A549 (cell line): Measurements from ENCODE around the gene COBL. TPM values are rescaled to one million over a fixed set of nuclear protein-coding genes. Genes with fewer than 3 reads are reported as not detected.

Source experiments
- ATAC-seq, 2 experiments: fragments of 200-7000 bp in 1 of 2; fragments of >200 bp in 1 of 2; cut with Nextera tagmentation in 1 of 2; cut with Tn5 transposase in 1 of 2; 3 replicates each; pipeline versions ENCODE4 v1.8.0 to v1.9.1; 2018 to 2020; ENCODE audit warnings: mild to moderate bottlenecking in 1 of 2, moderate library complexity in 1 of 2
- CTCF ChIA-PET: fragments of 300-600 bp; sonication (Branson Sonifier 250); formaldehyde crosslinking; extraction: SDS; loops from one replicate; lab custom pipeline; 2021; ENCODE audit warnings: antibody characterized with exemption, inconsistent platforms; lab: Yijun Ruan, JAX
- POLR2A ChIA-PET: fragments of 350-600 bp; formaldehyde crosslinking; extraction: SDS; loops from one replicate; lab custom pipeline; 2021; ENCODE audit warnings: antibody characterized with exemption, inconsistent platforms; lab: Yijun Ruan, JAX
- DNase-seq, 2 experiments: peaks; one replicate each; pipeline versions ENCODE4 v3.0.0 to v3.0.0-alpha.2; 2011 to 2016; ENCODE audit warnings: low read depth in 1 of 2, low spot score in 1 of 2
- FAIRE-seq: peaks from 2 replicates; lab custom pipeline; 2011; peaks lifted over from hg19 to GRCh38; lab: Jason Lieb, UNC
- H3K27ac ChIP-seq, 2 experiments: fragments of >200 bp; sonication (Bioruptor Twin); formaldehyde crosslinking; 3 replicates each; pipeline ENCODE4 v1.5.1; 2016 to 2017
- H3K4me1 ChIP-seq: fragments of >200 bp; sonication (Bioruptor Twin); formaldehyde crosslinking; 3 replicates; pipeline ENCODE4 v1.6.1; 2016
- H3K4me2 ChIP-seq: fragments of >200 bp; sonication (Bioruptor Twin); formaldehyde crosslinking; 3 replicates; pipeline ENCODE4 v1.6.1; 2016
- H3K4me3 ChIP-seq: fragments of >200 bp; sonication (Bioruptor Twin); formaldehyde crosslinking; 3 replicates; pipeline ENCODE4 v1.5.1; 2016
- H3K9me3 ChIP-seq: fragments of >200 bp; sonication (Bioruptor Twin); formaldehyde crosslinking; 3 replicates; pipeline ENCODE4 v1.6.1; 2016
- BHLHE40 ChIP-seq: IDR thresholded peaks from 2 replicates; pipeline ENCODE4 v1.6.1; 2012; ENCODE audit warnings: low read depth, low read length, inconsistent platforms
- CBX2 ChIP-seq: fragments of 200-600 bp; sonication (generic); IDR thresholded peaks from 2 replicates; pipeline ENCODE4 v1.6.1; 2016; ENCODE audit warnings: low read depth, mild to moderate bottlenecking, borderline replicate concordance
- CBX8 ChIP-seq: fragments of 200-600 bp; sonication (generic); IDR thresholded peaks from 2 replicates; pipeline ENCODE4 v1.6.1; 2016
- CEBPB ChIP-seq, 2 experiments: fragments of >200 bp in 1 of 2; sonication (Bioruptor Twin) in 1 of 2; formaldehyde crosslinking in 1 of 2; IDR thresholded peaks; 2 replicates each; pipeline ENCODE4 v1.6.1; 2012 to 2016
- E2F6 ChIP-seq: IDR thresholded peaks from 2 replicates; pipeline ENCODE4 v1.6.1; 2012; ENCODE audit warnings: low read depth, borderline replicate concordance
- EHF ChIP-seq: fragments of 250-450 bp; sonication (Bioruptor Pico); IDR thresholded peaks from 2 replicates; pipeline ENCODE4 v1.5.0; 2020; ENCODE audit warnings: mild to moderate bottlenecking
- ELK1 ChIP-seq: fragments of 150-350 bp; IDR thresholded peaks from 2 replicates; pipeline ENCODE4 v1.6.1; 2014; ENCODE audit warnings: low read depth, mild to moderate bottlenecking, low read length
- FOSL2 ChIP-seq, 2 experiments: fragments of 450-650 bp in 1 of 2; fragments of >200 bp in 1 of 2; sonication (Bioruptor Twin) in 1 of 2; formaldehyde crosslinking; IDR thresholded peaks; 2 replicates each; pipeline versions ENCODE4 v1.5.0 to v1.6.1; 2016 to 2020; ENCODE audit warnings: mild to moderate bottlenecking in 1 of 2, moderate library complexity in 1 of 2
- FOXS1 ChIP-seq: fragments of 250-450 bp; sonication (Bioruptor Pico); IDR thresholded peaks from 2 replicates; pipeline ENCODE4 v1.5.0; 2020; ENCODE audit warnings: mild to moderate bottlenecking, moderate library complexity
- HMGXB4 ChIP-seq: fragments of 250-450 bp; sonication (Bioruptor Pico); IDR thresholded peaks from 2 replicates; pipeline ENCODE4 v1.5.0; 2021; ENCODE audit warnings: mild to moderate bottlenecking, moderate library complexity, borderline replicate concordance
- HOXB13 ChIP-seq: fragments of 250-450 bp; sonication (Bioruptor Pico); IDR thresholded peaks from 2 replicates; pipeline ENCODE4 v1.5.0; 2020; ENCODE audit warnings: low read depth, mild to moderate bottlenecking, moderate library complexity
- KDM1A ChIP-seq: fragments of 200-600 bp; sonication (generic); IDR thresholded peaks from 2 replicates; pipeline ENCODE4 v1.6.1; 2016; ENCODE audit warnings: low read depth, mild to moderate bottlenecking
- MAFK ChIP-seq: fragments of 450-650 bp; IDR thresholded peaks from 2 replicates; pipeline ENCODE4 v1.6.1; 2014; ENCODE audit not compliant: partially characterized antibody
- NFE2L2 ChIP-seq: fragments of 150-350 bp; conservative IDR thresholded peaks from 2 replicates; pipeline ENCODE4 v1.6.1; 2014; ENCODE audit warnings: low read length
- NPAS2 ChIP-seq: fragments of 250-450 bp; sonication (Bioruptor Pico); IDR thresholded peaks from 2 replicates; pipeline ENCODE4 v1.8.0; 2022; ENCODE audit warnings: mild to moderate bottlenecking, moderate library complexity, borderline replicate concordance
- POLR2A ChIP-seq: IDR thresholded peaks from 2 replicates; pipeline ENCODE4 v1.6.1; 2012; ENCODE audit warnings: mild to moderate bottlenecking, low read length
- POLR2AphosphoS2 ChIP-seq: conservative IDR thresholded peaks from 2 replicates; pipeline ENCODE4 v1.6.1; 2012; ENCODE audit warnings: low read length, improper control_type of control experiment, inconsistent platforms
- RARB ChIP-seq: fragments of 250-450 bp; sonication (Bioruptor Pico); IDR thresholded peaks from 2 replicates; pipeline ENCODE4 v1.8.0; 2021; ENCODE audit warnings: mild to moderate bottlenecking, moderate library complexity
- TFCP2L1 ChIP-seq: fragments of 250-450 bp; sonication (Bioruptor Pico); IDR thresholded peaks from 2 replicates; pipeline ENCODE4 v1.5.0; 2021; ENCODE audit warnings: mild to moderate bottlenecking
- TP53 ChIP-seq: fragments of 250-450 bp; sonication (Bioruptor Pico); IDR thresholded peaks from 2 replicates; pipeline ENCODE4 v1.5.0; 2021; ENCODE audit warnings: mild to moderate bottlenecking, moderate library complexity
- ZC3H11A ChIP-seq: fragments of 450-650 bp; IDR thresholded peaks from 2 replicates; pipeline ENCODE4 v1.6.1; 2014; ENCODE audit warnings: antibody characterized with exemption, mild to moderate bottlenecking
- WGBS: methylation state at CpG from one replicate; pipeline ENCODE4 v1.1.6; 2017; ENCODE audit errors: missing lambda C conversion rate; 5-methylcytosine and 5-hydroxymethylcytosine counted together
- polyA plus RNA-seq, 4 experiments: library from polyadenylated mRNA; depleted of rRNA in 3 of 4; stranded (reverse); fragments of >200 nt; fragmentation: RNase III in 1 of 4; extraction: RNeasy Plus Mini Kit Qiagen cat#74134 plus additional on column Dnase treatment in 1 of 4; gene quantifications; 2 replicates in 3 of 4; 3 replicates in 1 of 4; pipeline ENCODE4 v1.2.3, GENCODE V29; 2011 to 2017
- TF ChIP-seq, protein P1 (sequence below): IDR thresholded peaks from 2 replicates; pipeline ENCODE4 v1.6.1; 2012
- TF ChIP-seq, protein P2 (sequence below): fragments of 450-650 bp; IDR thresholded peaks from 2 replicates; pipeline ENCODE4 v1.6.1; 2014; ENCODE audit warnings: antibody characterized with exemption
- TF ChIP-seq, protein P3 (sequence below): fragments of >200 bp; sonication (Bioruptor Twin); formaldehyde crosslinking; IDR thresholded peaks from 3 replicates; pipeline ENCODE4 v1.5.1; 2016

The COBL gene
- polyA plus RNA-seq, 2 of the 4 experiments (the other 2 are of a cell fraction): 1.5 to 7.4 TPM

DNA sequence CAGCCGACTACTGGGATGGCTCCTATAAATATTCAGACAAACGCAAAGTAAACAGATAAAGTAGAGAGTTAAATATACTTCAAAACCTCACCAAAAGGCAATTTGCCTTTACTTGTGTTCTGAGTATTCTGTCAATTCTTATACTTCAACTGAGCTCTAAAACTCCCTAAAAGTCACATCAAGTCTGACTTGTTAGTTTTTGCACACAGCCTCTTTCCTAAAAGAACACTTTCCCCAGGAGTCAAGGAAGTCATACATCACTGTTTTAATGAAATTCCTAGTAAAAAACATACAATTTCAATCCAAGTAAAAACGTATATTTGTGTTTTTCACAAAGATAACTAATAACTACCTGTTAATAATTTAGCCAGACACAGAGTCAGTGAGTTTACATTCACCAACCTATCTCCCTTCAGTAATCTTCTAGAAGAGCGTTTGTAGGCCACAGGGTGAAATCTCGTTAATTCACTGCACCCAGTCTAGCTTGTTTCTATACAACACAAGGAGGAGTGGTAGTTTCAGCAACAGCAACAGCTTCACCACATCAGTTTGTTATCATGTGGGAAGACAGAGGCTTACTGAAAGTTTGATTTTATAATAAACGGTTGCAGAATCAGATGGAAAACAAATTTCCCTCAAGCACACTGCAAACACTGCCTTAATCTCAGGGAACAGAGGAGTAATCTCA is 2.7 kb downstream of the COBL start:
- CTCF ChIA-PET: interaction anchor here (0.7 to 1.3 kb wide), 3 partner anchors 22 to 151 kb away, joined by 3 read pairs; no protein-coding TSS in a partner anchor
- no peak overlapping the region for H3K27ac ChIP-seq
- POLR2A ChIA-PET: no interaction called here
- FAIRE-seq (no peak), ATAC-seq (no peak)
- TF ChIP-seq NPAS2 (CRISPR knock-in tag) (no peak), ELK1 (no peak), CBX8 (no peak), POLR2AphosphoS2 (no peak), MAFK (no peak), ZC3H11A (no peak)
- TF ChIP-seq, protein P1, sequence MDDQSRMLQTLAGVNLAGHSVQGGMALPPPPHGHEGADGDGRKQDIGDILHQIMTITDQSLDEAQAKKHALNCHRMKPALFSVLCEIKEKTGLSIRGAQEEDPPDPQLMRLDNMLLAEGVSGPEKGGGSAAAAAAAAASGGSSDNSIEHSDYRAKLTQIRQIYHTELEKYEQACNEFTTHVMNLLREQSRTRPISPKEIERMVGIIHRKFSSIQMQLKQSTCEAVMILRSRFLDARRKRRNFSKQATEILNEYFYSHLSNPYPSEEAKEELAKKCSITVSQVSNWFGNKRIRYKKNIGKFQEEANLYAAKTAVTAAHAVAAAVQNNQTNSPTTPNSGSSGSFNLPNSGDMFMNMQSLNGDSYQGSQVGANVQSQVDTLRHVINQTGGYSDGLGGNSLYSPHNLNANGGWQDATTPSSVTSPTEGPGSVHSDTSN: no peak
- TF ChIP-seq, all 56 proteins: peak for 0
- H3K4me1 ChIP-seq: peaks cover 9% of the 10 kb centered on the region; the same call in 1 of the 3 replicates
- WGBS: 71% methylated on average over 6 of the region's 6 CpGs
- no peak overlapping the region for H3K4me3 ChIP-seq
- no peak overlapping the region for H3K4me2 ChIP-seq
- no peak for DNase-seq
- H3K9me3 ChIP-seq: no peaks in the 10 kb centered on the region; the same call in 2 of the 3 replicates

- TF ChIP-seq FOSL2 (IDR thresholded peaks at IDR 0.05): no peak
- TF ChIP-seq FOSL2 (CRISPR knock-in tag; IDR thresholded peaks at IDR 0.05): no peak
- no peak for TF ChIP-seq BHLHE40
- TF ChIP-seq NFE2L2: no peak
- no peak for TF ChIP-seq CEBPB (IDR thresholded peaks at IDR 0.05)
- TF ChIP-seq E2F6: no peak
- no peak for TF ChIP-seq TFCP2L1 (CRISPR knock-in tag)
- TF ChIP-seq HMGXB4 (CRISPR knock-in tag): no peak
- no peak for TF ChIP-seq ZC3H11A
- TF ChIP-seq FOXS1 (CRISPR knock-in tag): no peak
- TF ChIP-seq KDM1A: no peak
- TF ChIP-seq EHF (CRISPR knock-in tag): no peak
- no peak for TF ChIP-seq CBX2
- TF ChIP-seq TP53 (CRISPR knock-in tag): no peak
- no peak for TF ChIP-seq ELK1
- TF ChIP-seq, protein P2, sequence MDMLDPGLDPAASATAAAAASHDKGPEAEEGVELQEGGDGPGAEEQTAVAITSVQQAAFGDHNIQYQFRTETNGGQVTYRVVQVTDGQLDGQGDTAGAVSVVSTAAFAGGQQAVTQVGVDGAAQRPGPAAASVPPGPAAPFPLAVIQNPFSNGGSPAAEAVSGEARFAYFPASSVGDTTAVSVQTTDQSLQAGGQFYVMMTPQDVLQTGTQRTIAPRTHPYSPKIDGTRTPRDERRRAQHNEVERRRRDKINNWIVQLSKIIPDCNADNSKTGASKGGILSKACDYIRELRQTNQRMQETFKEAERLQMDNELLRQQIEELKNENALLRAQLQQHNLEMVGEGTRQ: no peak
- TF ChIP-seq, protein P3, sequence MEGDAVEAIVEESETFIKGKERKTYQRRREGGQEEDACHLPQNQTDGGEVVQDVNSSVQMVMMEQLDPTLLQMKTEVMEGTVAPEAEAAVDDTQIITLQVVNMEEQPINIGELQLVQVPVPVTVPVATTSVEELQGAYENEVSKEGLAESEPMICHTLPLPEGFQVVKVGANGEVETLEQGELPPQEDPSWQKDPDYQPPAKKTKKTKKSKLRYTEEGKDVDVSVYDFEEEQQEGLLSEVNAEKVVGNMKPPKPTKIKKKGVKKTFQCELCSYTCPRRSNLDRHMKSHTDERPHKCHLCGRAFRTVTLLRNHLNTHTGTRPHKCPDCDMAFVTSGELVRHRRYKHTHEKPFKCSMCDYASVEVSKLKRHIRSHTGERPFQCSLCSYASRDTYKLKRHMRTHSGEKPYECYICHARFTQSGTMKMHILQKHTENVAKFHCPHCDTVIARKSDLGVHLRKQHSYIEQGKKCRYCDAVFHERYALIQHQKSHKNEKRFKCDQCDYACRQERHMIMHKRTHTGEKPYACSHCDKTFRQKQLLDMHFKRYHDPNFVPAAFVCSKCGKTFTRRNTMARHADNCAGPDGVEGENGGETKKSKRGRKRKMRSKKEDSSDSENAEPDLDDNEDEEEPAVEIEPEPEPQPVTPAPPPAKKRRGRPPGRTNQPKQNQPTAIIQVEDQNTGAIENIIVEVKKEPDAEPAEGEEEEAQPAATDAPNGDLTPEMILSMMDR: no peak
- no peak for TF ChIP-seq RARB
- TF ChIP-seq POLR2A: no peak
- TF ChIP-seq HOXB13 (CRISPR knock-in tag): no peak
- POLR2A ChIA-PET: no interaction called here
- 91% methylated on average over 5 of the region's 5 CpGs for WGBS
- DNase-seq: no peak
- no peak for ATAC-seq
- H3K4me1 ChIP-seq: peaks cover 9% of the 10 kb centered on the region; the same call in 1 of the 3 replicates
- H3K4me2 ChIP-seq: no peak overlapping the region
- CTCF ChIA-PET: interaction anchor here (0.9 to 1.0 kb wide), 2 partner anchors 22 to 150 kb away, joined by 3 read pairs; no protein-coding TSS in a partner anchor
- no peak overlapping the region for H3K4me3 ChIP-seq
- H3K27ac ChIP-seq: no peak overlapping the region
- no peaks in the 10 kb centered on the region; the same call in 2 of the 3 replicates for H3K9me3 ChIP-seq
- FAIRE-seq: no peak
Observed at GRCh38 chr7:51312951-51313737, 3.5 kb downstream of the COBL start.
